ENCODE data around the gene CLEC20A.

Gene CLEC20A

GRCh38 chr1:178467837-178468236 lies 28.9 kb downstream of the CLEC20A start:
- DNase-seq, result no peak

DNA sequence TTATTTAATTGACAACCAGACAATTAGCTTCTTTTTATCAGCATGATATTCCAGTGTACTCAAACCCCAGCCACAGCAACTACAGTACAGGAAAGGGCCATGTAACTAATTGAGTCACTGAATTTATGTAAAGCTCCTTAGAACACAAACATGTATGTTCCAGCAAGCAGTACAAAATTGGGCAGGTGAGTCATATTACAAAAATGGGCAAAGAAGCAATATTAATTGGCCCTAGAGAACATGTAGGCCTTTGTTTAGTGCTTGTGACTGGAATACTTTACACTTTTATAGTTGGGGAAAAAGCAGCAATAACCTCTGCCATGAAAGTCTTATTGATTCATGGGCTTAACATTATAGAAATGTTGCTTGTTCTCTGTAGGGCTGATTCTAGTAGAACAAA lies 31.8 kb downstream of the CLEC20A start:
- DNase-seq, result no peak

- DNase-seq, result no peak
These were observed 32.2 kb downstream of the CLEC20A start for GRCh38 chr1:178464566-178464965.

- no peak for DNase-seq
These were observed 32.6 kb downstream of the CLEC20A start for GRCh38 chr1:178464141-178464540.

DNA sequence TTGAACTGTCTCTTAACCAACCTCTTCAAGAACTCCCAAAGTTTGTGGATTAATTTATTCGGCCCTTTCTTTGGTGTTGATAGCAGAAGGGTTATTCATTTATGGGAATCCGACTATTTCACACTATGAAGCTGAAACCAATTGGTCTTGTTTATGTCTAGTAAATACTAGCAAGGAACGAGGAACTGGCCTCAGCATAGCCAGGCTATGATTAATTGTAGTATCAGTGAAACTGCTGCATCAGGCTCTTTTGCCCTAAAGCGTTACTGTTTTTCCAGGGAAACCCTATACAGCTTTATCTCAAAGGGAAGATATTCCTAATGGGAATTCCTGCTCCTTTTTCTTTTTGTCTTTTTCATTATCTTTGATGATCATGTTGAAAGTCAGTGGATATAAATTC lies 35.1 kb downstream of the CLEC20A start:
- no peak for DNase-seq

GRCh38 chr1:178461104-178461503 lies 35.7 kb downstream of the CLEC20A start:
- DNase-seq, result no peak

- DNase-seq, result no peak
These were observed 38.6 kb downstream of the CLEC20A start for GRCh38 chr1:178458203-178458602.

- DNase-seq, result no peak
These were observed 39.1 kb downstream of the CLEC20A start for GRCh38 chr1:178457651-178458050.

DNA sequence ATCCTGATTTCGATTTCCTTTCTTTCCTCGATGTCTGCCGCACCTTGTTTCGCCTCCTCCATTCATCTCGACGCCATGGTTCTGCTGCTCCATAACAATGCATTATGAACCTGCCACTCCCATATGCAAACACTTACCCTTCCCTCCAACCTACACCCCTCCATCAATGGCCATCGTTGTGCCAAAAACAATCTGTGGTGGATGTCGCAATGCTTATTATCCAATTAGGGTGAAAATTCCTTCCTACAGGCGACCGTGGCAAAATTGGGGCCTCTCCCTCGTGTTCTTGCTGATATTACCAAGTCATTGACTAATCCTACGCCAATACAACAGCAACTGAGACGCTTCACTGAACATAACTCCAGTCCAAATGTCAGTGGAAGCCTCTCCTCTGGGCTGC lies 40.3 kb downstream of the CLEC20A start:
- DNase-seq, result no peak

- no peak for DNase-seq
These were observed 44.8 kb downstream of the CLEC20A start for GRCh38 chr1:178452013-178452412.

- DNase-seq, result no peak
These were observed 45.2 kb downstream of the CLEC20A start for GRCh38 chr1:178451529-178451928.

- DNase-seq, result no peak
These were observed 45.9 kb downstream of the CLEC20A start for GRCh38 chr1:178450871-178451270.

GRCh38 chr1:178442925-178443324 lies 53.8 kb downstream of the CLEC20A start:
- DNase-seq, result no peak

DNA sequence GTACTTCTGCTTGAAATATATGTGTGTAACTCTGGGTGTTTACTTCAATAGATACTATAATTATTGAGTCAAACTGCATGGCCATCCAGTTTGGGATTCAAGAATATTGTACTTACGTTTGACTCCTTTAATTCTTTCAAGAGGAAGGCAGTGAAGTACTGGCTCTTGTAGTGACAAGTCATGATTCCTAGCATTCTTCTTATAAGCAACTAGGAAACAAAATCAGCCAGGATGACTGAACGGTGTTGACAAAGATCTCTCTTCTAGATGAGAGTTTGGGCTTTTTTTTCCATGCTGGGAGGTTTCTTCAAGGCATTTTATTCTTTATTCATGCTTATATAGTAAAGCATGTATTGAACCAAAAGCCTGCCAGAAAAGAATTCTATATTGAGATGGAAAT lies 58.3 kb downstream of the CLEC20A start:
- no peak for DNase-seq

- DNase-seq, result no peak
These were observed 59.9 kb downstream of the CLEC20A start for GRCh38 chr1:178436899-178437298.

DNA sequence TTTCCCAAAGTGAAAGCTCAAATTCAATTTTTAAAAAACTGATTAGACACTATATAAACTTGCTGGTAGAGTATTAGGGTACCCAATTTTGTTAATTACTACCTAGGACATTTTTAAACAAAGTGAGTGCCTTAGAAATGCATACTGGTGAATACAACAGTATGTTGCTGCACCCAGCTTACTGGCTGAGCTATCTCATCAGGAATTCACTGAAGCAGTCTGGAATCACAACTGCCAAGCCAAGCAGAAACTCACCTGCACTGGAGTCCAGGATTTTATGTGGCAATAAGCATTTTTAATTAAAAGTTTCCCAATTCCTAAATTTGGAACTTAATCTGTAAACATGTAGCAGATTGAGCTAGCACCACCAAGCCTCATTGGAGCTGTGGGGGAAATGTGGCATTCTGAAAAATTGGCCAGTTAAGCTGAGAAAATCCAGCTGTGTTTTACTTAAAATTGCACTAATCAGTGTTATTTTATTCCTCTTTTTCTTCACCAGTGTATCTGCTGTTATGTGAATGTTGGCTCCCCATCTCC lies 61.8 kb downstream of the CLEC20A start:
- no peak for DNase-seq

DNA sequence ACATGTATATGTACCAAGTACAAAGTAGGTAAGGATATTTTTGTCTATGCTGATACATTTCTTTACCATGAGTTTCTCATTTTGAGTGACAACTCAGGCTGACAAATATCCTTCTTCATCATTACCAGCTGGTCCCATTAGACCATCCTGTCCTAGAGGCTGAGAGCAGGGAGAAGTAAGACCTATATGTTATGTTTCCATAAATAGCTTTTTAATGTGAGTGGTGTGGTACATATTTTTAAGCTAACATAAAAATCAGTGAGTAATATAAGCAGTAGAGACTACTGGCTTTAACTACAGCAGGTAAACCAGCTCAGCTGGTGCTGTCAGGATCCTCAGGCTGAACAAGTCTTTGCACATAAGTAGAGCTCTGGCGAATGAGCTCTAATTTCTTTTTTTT lies 62.4 kb downstream of the CLEC20A start:
- DNase-seq, result no peak

Data from stimulated activated naive CD4-positive, alpha-beta T cell treated with Interleukin-2 at 50 U/mL for 16 hours (primary cell).